Measurements from ENCODE around the gene SFXN5.
"Not testable (repeated sequence)": the region's sequence is repeated elsewhere in the genome, so short reads cannot be mapped to it uniquely, and the experiment has no call there.

The SFXN5 gene

GRCh38 chr2:73071360-73072128 is at the start of gene SFXN5:
SFXN5 (minus strand) TSS chr2:73071712; CDS start chr2:73071705, 7 bp downstream.
- peak; percentile 19 for DNase-seq

GRCh38 chr2:73119611-73120239 is 48.2 kb upstream of the SFXN5 start:
- DNase-seq, result not testable (repeated sequence)

GRCh38 chr2:73117441-73117840 is 45.9 kb upstream of the SFXN5 start:
- DNase-seq, result no peak

GRCh38 chr2:73116182-73116960 is 44.9 kb upstream of the SFXN5 start:
- no peak for DNase-seq

DNA sequence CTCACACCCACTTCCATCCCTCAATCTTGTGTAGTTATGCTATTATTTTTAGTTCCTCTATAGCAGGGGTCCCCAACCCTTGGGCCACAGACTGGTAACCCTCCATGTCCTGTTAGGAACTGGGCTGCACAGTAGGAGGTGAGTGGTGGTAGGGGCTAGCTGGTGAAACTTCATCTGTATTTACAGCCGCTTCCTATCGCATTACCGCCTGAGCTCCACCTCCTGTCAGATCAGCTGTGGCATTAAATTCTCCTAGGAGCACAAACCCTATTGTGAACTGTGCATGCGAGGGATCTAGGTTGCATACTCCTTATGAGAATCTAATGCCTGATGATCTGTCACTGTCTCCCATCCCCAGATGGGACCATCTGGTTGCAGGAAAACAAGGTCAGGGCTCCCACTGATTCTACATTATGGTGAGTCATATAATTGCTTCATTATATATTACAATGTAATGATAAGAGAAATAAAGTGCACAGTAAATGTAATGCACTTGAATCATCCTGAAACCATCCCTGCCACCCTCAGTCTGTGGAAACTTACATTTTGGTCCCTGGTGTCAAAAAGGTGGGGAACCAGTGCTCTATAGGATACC is 42.9 kb upstream of the SFXN5 start:
- no peak for DNase-seq

DNA sequence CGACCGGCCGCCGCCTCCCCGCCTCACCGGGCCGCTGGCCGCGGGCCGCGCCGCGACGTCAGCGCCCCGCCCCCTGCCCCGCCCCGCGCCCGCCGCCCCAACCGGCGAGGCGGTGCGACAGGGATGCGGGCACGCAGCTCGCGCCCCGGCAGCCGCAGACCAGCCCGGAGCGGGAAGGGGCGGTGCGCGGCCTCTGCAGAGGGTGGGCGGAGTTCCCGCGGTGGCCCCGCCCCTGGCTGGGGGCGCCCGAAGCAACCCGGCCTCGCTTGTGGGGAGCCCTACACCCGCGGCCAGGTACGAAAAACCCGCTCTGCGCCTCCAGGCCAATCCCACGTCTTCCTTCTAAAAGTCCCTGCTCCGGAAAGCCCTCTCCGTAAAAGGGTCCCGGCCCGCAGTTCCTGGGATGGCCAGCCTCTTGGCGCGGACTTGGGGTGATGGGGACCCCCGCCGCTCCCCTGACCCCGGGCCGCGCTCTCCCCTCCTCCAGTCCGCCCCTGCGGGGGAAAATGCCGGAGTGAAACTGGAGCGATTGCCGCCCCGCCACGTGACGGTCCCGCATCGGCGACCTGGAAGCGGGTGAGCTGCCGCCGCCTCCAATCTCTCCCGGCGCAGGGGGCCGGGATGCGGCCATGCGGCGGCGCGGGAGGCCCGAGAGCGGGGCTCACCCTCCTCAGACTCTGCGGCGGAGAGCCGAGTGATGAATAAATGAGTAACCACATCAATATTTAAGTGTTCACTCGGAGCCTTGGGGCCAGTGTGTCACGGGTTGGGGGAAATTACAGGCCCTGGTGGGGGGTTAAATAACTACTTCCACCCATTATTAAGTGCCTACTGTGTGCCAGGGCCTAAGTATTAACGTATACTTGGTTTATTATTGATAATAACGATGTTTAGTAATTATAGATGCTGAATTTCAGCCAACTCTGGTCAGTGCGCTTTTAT is 41.7 kb upstream of the SFXN5 start, which contains the start of gene RAB11FIP5:
Gene RAB11FIP5 (minus strand): TSS at position 36 of the 942 bp plus-strand sequence. CDS start 171 bp downstream, outside the sequence.
- DNase-seq, result no peak

- no peak for DNase-seq
These were observed 40.8 kb upstream of the SFXN5 start for GRCh38 chr2:73112026-73112912.

GRCh38 chr2:73111073-73112025 is 39.8 kb upstream of the SFXN5 start:
- DNase-seq, result no peak

DNA sequence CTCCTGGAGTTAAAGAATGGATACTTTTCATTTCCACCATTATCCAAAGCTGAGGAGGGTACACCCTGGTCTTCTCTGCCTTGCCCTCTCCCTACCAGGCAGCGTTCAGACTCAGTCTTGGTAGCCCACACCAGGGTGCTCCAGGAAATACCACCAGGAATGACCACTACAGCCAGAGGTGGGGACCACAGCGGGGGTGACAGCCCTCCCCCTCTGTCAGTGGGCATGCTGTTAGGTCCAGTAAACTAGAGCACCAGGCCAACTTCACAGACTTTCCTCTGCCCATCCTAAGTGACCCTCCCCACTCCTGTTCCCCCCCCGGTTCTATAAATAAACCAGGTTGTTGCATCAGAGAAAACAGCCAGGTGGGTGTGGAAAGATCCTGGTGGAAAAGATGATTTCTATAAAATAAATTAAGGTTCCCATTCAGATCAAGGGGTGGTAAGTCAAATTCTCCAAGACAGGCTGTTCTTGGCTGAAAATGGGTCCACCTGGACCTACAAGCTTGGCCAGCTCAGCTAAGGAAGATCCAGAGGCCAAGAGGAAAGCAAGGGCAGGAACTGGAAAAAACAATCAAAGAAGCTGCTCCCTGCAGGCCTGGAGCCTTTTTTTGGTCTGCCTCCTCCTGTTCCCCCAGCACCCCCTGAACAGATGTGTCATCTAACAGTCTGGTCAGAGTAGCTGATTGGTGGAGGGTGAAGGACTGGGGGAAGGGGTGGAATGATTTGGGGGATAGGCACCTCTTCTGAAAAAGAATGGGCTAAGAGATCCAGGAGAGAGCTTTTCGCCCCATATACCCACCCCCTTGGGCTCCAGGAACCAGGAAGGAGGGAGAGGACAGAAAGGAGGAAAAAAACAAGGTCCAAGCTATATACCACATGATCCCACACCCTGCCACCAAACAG is 38.9 kb upstream of the SFXN5 start:
- DNase-seq, result no peak

DNA sequence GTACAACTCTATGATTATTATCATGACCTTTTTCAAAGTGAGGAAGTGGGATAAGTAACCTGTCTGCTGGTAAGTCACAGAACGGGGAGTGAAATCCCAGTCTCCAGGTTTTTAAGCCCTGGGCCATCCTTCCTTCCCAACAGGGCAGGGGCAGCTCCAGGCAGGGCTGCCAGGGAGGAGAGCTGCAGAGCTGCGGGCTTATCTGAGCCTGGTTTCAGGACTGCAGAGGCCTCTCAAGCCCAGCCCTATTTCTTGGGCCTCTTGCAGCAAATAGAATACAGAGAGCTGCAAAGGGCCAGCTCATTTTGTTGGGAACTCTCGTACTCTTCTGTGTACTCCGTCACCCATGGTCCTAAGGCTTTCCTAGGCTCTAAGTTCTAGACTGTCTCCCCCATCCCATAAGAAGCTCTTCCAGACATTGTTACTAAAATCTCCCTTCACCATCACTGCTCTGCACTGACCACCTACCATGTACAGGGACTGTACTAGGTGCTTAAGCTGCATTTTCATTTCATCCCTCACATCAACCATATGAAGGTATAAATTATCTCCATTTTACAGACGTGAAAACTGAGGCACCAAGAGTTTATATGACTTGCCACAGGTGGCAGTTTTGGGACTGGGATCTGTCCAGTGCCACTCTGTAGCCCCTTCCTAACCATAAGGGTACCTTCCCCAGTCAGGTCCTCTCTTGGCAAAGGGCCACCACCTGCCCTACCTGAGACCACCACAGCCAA is 38.1 kb upstream of the SFXN5 start:
- DNase-seq, result no peak

- DNase-seq, result no peak
These were observed 35.9 kb upstream of the SFXN5 start for GRCh38 chr2:73107211-73107926.

GRCh38 chr2:73106791-73107190 is 35.3 kb upstream of the SFXN5 start:
- no peak for DNase-seq

- no peak for DNase-seq
These were observed 34.0 kb upstream of the SFXN5 start for GRCh38 chr2:73105511-73105971.

- no peak for DNase-seq
These were observed 33.4 kb upstream of the SFXN5 start for GRCh38 chr2:73104933-73105332.

GRCh38 chr2:73103018-73103542 is 31.6 kb upstream of the SFXN5 start:
- DNase-seq, result no peak

DNA sequence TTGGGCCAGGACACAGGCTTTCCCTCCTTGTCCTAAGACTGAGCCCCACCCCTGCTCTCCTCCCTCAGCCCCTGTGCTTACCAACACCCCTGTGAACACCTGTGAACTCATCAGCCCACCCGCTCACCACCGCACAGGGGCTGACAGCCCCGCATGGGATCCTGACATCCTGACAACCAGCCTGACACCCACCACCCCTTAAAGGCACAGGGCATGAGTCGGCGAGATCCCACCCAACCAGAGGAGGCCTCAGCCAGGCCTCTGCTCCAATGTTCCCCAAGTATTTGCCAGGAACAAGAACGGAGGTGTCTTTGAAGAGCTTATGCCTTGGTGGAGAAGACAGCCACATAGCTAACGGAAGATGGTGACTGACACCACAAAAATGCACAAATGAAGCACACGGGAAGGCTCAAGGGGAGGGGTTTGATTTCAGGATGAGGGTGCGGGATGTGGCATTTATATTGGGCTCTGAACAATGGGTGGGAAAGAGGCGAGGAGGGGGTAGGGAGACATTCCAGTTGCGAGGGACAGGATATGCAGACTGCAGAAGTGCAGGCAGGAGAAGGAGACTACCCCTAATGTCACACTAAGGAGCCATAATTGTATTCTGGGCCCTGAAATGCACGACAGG is 30.2 kb upstream of the SFXN5 start:
- no peak for DNase-seq

Measured in NCI-H187 treated with DMSO at 0.1 percent for 48 hours (cell line).